HL-60/S4 treated with phorbol 12-myristate 13-acetate at 8.2 ng/mL for 4 days and 3 days (cell line): ENCODE measurements around the gene ARHGEF39.
"Not testable (repeated sequence)": the region's sequence is repeated elsewhere in the genome, so short reads cannot be mapped to it uniquely, and the experiment has no call there.

Experiments
- in situ Hi-C: fragments of 300-500 bp; cut with MboI; formaldehyde crosslinking; loops from 2 replicates; pipeline ENCODE4 v1.15.0; 2022; ENCODE audit warnings: low sequenced_read_pairs

The ARHGEF39 gene

DNA sequence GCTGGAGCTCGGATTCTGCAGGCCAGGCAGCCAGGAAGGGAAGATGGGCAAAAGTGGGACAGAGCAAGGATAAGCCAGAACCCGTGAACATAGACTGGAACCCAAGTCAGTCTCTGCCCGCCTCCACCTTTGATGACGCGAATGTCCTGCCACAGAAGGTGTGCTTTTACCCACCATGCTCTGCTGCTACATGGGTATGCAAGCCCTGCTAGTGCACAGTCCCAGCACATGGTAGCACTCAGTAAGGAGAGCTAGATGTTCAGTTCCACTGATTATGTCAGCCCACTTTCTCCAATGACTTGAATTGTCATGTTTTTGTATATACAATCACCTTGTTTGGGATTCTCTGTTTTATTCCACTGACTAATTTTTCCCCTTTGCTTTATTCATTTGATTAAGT is 35.4 kb downstream of the ARHGEF39 start:
- in situ Hi-C loops, result no loop called here

DNA sequence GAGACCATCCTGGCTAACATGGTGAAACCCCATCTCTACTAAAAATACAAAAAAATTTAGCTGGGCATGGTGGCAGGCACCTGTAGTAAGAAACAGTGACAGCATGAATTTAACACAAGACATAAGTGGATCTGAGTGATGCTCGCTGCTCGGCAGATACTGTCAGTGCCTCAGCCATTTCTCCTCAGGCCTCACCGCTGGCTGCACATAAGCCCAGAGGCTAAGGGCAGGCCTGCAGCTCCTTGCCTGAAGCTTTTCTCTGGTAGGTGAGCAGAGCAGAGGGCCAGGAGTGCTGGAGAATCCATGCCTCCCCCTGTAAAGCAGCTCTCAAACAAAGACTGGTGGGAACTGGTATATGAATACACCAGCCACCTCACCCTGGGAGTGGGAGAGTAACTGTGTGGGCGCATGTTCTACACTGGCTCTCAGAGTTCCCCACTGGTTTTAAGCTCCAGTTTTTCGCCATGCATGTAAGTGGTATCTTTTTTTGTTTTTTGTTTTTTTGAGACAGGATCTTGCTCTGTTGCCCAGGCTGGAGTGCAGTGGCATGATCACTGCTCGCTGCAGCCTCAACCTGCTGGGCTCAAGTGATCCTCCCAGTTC is 36.5 kb downstream of the ARHGEF39 start:
- in situ Hi-C loops, result no loop called here

DNA sequence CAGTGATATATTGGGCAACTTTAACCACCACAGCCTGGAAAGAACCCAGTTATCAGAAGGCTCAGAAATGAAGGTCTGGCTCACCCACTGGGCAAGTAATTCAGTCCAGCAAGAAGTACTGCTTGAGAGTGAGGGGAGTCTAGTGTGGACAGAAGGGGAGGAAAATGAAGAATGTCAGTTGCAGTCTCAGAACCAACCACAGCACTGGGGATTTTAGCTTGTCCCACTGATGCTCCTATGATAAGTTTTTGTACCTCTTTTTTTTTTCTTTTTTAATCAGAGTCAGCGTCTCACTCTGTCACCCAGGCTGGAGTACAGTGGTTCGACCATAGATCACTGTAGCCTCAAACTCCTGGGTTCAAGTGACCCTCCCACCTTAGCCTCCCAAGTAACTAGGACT is 37.4 kb downstream of the ARHGEF39 start:
- in situ Hi-C loops, result no loop called here

GRCh38 chr9:35619800-35620158 is 45.2 kb downstream of the ARHGEF39 start:
- in situ Hi-C loops, result no loop called here

GRCh38 chr9:35618854-35619799 is 45.9 kb downstream of the ARHGEF39 start:
- in situ Hi-C loops, result no loop called here

GRCh38 chr9:35618325-35618727 is 46.7 kb downstream of the ARHGEF39 start, which contains the start of gene CD72:
TSS of gene CD72 (minus strand) at chr9:35618413. CDS start at chr9:35618303, 110 bp downstream.
- in situ Hi-C loops, result no loop called here

GRCh38 chr9:35617548-35617947 is 47.4 kb downstream of the ARHGEF39 start:
- in situ Hi-C loops, result no loop called here

GRCh38 chr9:35616681-35617459 is 48.1 kb downstream of the ARHGEF39 start:
- in situ Hi-C loops, result no loop called here

- in situ Hi-C loops, result no loop called here
Measured at GRCh38 chr9:35615981-35616680, 48.9 kb downstream of the ARHGEF39 start.

DNA sequence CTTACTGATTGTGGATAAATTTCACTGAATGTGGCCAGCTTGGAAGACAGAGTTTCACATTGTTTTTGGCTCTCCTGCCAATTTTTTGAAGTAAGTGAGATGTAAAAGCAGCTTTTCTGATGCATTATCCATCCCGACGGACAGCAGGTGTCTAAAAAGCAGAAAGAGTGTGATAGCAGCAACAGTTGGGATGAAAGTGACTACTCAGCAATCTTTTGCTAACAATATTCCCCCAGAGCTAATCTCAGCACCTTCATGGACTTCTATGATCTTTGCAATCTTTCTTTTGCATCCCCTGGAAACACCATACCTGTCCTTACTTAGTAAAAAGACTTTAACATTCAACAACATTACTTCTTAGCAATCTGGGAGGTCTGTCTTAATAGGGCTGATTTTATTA is 52.2 kb downstream of the ARHGEF39 start:
- in situ Hi-C loops, result no loop called here

- in situ Hi-C loops, result not testable (repeated sequence)
Measured at GRCh38 chr9:35612066-35612465, 52.9 kb downstream of the ARHGEF39 start.

GRCh38 chr9:35611230-35611797 is 53.7 kb downstream of the ARHGEF39 start:
- in situ Hi-C loops, result no loop called here

DNA sequence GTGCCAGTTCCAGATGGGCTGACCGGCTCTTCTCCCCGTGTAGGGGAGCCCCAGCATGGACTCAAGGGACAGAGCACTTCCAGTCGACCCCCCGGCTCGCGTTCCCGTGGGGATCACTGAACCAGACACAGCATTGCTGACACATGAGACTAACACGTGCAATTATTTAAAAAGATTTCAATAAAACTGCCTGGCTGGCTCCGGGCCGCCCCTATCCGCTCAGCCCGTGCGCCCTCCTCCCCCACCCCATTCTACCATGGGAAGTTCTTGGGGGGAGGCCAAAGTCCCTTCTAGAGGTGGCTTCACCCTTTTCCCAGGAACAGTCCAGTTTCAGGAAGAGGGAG is 55.2 kb downstream of the ARHGEF39 start:
- in situ Hi-C loops, result no loop called here
